IPS-20b (cell line): ENCODE results near the gene AKNAD1.
"Not testable (repeated sequence)": the region's sequence is repeated elsewhere in the genome, so short reads cannot be mapped to it uniquely, and the experiment has no call there.

Experiments used
- H3K27ac ChIP-seq: one replicate; pipeline ENCODE4 v1.5.1; 2013; ENCODE audit warnings: low read length
- H3K27me3 ChIP-seq: 2 replicates; pipeline ENCODE4 v1.6.1; 2013; ENCODE audit warnings: mild to moderate bottlenecking, low read length, inconsistent platforms; ENCODE audit not compliant: insufficient read depth
- H3K36me3 ChIP-seq: 2 replicates; pipeline ENCODE4 v1.6.1; 2013; ENCODE audit warnings: low read depth, mild to moderate bottlenecking, inconsistent platforms, low read length, moderate library complexity; ENCODE audit not compliant: insufficient read depth
- H3K4me1 ChIP-seq: 2 replicates; pipeline ENCODE4 v1.6.1; 2013; ENCODE audit warnings: mild to moderate bottlenecking, control low read depth, inconsistent platforms, low read length, moderate library complexity; ENCODE audit not compliant: insufficient read depth
- H3K4me3 ChIP-seq: 2 replicates; pipeline ENCODE4 v1.5.1; 2013; ENCODE audit warnings: mild to moderate bottlenecking, low read length, inconsistent platforms
- H3K9ac ChIP-seq: 2 replicates; pipeline ENCODE4 v1.6.1; 2013; ENCODE audit warnings: low read depth, mild to moderate bottlenecking, inconsistent platforms, low read length, moderate library complexity
- H3K9me3 ChIP-seq: 2 replicates; pipeline ENCODE4 v1.6.1; 2013; ENCODE audit warnings: mild to moderate bottlenecking, low read depth, low read length, inconsistent platforms; ENCODE audit not compliant: insufficient read depth

The AKNAD1 gene

DNA sequence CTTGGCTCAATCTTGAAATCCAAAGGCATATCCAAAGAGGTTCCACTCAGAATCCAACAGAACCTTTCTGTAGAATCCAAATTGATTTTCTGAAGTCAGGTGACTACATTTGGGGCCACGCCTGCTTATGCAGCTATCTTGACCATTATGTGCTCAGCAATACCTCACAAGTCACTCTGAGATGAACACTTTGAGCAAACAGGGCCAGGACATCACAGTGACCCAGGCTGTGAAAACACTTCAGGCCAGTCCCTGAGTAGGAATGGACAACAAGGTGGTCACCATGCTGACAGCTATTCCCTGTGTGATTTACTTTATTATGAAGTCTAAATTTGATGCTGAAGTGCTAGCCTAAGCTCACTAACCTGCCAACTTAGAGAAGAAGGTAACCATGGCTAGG lies at the start of gene AKNAD1:
Gene AKNAD1 (minus strand): TSS at position 101 of the 400 bp plus-strand sequence. CDS start 4,430 bp downstream, outside the sequence.
- Histone ChIP-seq H3K36me3 (no peaks in the 10 kb centered on the region), H3K4me1 (peaks cover 3% of the 10 kb centered on the region; the same call in 1 of the 2 replicates), H3K27ac (no peak within 1 kb of the TSS), H3K9ac (no peak within 1 kb of the TSS), H3K27me3 (no peaks in the 10 kb centered on the region), H3K9me3 (no peaks in the 10 kb centered on the region), H3K4me3 (no peak within 1 kb of the TSS)

DNA sequence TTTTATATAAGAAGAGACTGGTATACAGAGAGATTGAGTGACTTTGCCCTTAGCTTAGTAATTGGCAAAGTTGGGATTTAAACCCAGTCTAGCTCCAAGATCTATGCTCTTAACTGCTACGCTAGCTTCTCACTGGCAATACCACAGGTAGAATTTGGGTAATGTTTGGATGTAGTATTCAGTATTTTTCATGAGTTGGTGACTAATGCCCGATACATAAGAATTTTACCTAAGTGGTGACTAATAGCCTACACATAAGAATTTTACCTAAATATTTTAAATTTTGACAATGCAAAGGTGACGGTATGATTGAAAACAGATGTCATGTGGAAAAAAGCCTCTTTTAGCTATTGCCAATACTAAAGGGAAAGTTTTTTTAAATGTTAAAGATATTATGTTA lies 44.2 kb upstream of the AKNAD1 start:
- no peak overlapping the region for H3K27ac ChIP-seq

DNA sequence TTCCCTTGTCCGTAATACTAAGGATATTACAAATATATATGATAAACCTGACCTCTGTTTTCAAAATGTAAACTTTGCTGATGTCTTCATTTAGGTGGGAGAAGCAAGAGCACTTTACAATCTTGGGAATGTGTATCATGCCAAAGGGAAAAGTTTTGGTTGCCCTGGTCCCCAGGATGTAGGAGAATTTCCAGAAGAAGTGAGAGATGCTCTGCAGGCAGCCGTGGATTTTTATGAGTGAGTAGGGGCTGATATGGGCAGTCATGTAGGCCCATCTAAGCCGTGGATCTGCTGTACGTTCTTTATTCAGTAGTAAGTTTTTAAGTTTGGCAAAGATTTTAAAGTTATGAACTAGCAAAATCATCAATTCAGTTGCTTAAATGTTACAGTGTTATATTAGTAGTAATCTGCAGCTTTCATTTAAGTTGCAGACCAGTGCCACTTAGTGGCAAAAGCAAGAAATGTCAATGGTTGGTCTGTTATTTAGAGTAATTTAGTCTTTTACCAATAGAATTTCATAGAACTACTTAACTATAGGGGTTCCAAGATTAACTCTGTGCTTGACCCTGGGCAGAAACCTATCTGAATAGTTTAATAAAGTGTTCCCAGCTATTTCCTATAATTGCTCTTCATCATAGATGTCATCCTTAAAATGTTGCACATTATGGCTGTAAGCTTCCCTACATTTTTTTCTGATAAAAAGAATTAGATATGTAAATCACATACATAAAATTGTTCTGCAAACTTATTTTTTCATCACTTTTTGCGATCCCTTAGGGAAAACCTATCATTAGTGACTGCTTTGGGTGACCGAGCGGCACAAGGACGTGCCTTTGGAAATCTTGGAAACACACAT lies 41.2 kb upstream of the AKNAD1 start:
- H3K4me1 ChIP-seq = no peaks in the 10 kb centered on the region; the same call in 1 of the 2 replicates
- no peaks in the 10 kb centered on the region for H3K27me3 ChIP-seq
- no peak overlapping the region for H3K9ac ChIP-seq
- H3K27ac ChIP-seq = no peak overlapping the region
- no peak overlapping the region for H3K4me3 ChIP-seq
- no peaks in the 10 kb centered on the region for H3K9me3 ChIP-seq
- H3K36me3 ChIP-seq = peaks cover 6% of the 10 kb centered on the region; the same call in 1 of the 2 replicates

More for the DNA sequence above, 44.2 kb upstream of the AKNAD1 start:
- H3K27me3 ChIP-seq = no peaks in the 10 kb centered on the region
- no peaks in the 10 kb centered on the region for H3K9me3 ChIP-seq
- no peaks in the 10 kb centered on the region; the same call in 1 of the 2 replicates for H3K4me1 ChIP-seq
- no peak overlapping the region for H3K4me3 ChIP-seq
- peaks cover 6% of the 10 kb centered on the region; the same call in 1 of the 2 replicates for H3K36me3 ChIP-seq
- no peak overlapping the region for H3K9ac ChIP-seq

DNA sequence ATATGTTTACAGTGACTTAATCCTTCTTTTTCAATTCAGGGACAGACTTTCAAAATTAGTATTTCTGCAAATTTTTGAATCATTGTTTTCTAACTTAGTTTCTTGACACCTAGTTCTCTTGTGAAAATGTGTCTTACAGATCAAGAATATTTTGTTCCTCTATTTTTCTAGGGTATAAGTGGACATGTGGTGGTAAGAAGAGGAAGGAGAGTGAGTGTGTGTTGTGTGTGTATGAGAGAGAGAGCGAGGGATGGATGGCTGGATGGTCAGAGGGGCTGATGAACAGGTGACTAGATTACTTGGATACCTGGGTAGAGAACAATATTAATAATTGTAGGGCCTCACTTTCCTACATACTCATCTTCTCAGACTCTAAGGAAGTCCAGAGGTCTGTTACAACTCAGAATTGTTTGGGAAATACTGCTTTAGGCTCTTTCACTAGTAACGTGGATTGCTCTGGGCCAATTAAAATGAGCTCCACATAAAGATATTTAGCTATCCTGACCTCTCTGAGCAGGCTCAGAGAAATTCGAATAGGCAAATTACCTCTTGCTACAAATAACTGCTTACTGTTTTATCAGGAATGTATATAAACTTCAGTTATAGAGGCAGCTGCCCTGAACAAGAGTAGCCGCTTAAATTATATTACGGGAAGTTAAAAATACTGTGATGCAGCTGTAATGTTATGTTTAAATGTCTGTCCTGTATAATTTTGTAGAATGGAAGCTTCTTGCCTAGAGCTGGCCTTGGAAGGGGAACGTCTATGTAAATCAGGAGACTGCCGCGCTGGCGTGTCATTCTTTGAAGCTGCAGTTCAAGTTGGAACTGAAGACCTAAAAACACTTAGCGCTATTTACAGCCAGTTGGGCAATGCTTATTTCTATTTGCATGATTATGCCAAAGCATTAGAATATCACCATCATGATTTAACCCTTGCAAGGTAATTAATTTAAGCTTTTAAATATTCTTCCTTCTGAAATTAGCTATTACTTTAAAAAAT lies 39.6 kb upstream of the AKNAD1 start:
- Histone ChIP-seq H3K27me3 (no peaks in the 10 kb centered on the region), H3K9ac (no peak overlapping the region)

GRCh38 chr1:108893141-108893530 lies 36.2 kb upstream of the AKNAD1 start:
- Histone ChIP-seq H3K4me3 (no peak overlapping the region), H3K36me3 (no peaks in the 10 kb centered on the region), H3K27ac (no peak overlapping the region), H3K9me3 (no peaks in the 10 kb centered on the region), H3K4me1 (no peaks in the 10 kb centered on the region; the same call in 1 of the 2 replicates), H3K9ac (no peak overlapping the region), H3K27me3 (no peaks in the 10 kb centered on the region)

More for the DNA sequence above, 39.6 kb upstream of the AKNAD1 start:
- no peak overlapping the region for H3K27ac ChIP-seq
- H3K4me3 ChIP-seq = no peak overlapping the region
- H3K36me3 ChIP-seq = peaks cover 6% of the 10 kb centered on the region; the same call in 1 of the 2 replicates
- H3K9me3 ChIP-seq = no peaks in the 10 kb centered on the region
- H3K4me1 ChIP-seq = no peaks in the 10 kb centered on the region; the same call in 1 of the 2 replicates

- Histone ChIP-seq H3K4me1 (no peaks in the 10 kb centered on the region; the same call in 1 of the 2 replicates), H3K9me3 (no peaks in the 10 kb centered on the region), H3K27me3 (no peaks in the 10 kb centered on the region), H3K36me3 (no peaks in the 10 kb centered on the region), H3K9ac (no peak overlapping the region), H3K4me3 (no peak overlapping the region), H3K27ac (no peak overlapping the region)
Observed at GRCh38 chr1:108892356-108893140, 35.7 kb upstream of the AKNAD1 start.

GRCh38 chr1:108889706-108890384 lies 33.0 kb upstream of the AKNAD1 start:
- no peak overlapping the region for H3K9ac ChIP-seq

GRCh38 chr1:108889006-108889645 lies 32.2 kb upstream of the AKNAD1 start:
- not testable (repeated sequence) for H3K4me1 ChIP-seq, H3K27me3 ChIP-seq, H3K9ac ChIP-seq, H3K27ac ChIP-seq, H3K9me3 ChIP-seq, H3K4me3 ChIP-seq, H3K36me3 ChIP-seq

More at GRCh38 chr1:108889706-108890384, 33.0 kb upstream of the AKNAD1 start:
- no peak overlapping the region for H3K27ac ChIP-seq
- H3K4me3 ChIP-seq = no peak overlapping the region
- H3K27me3 ChIP-seq = no peaks in the 10 kb centered on the region
- no peaks in the 10 kb centered on the region for H3K4me1 ChIP-seq
- H3K36me3 ChIP-seq = no peaks in the 10 kb centered on the region
- H3K9me3 ChIP-seq = no peaks in the 10 kb centered on the region

DNA sequence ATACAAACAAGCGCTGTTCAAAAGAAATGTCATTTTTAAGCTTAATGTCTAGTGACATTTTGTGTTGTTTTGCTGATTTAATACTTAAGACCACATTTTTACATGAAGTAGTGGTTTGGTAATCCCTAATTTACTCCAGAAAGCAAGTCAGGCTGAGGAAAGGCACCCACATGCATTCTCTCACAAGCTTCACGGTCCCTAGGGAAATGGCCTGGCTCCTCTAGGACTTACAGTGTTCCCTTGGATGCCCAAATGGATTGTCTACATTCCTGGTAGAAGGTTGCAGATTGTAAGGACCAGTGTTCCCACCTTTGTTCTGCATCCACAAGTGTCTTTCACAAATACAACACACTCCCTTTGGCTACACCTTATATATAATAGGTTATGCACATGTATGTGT lies 29.4 kb upstream of the AKNAD1 start:
- Histone ChIP-seq H3K27ac (no peak overlapping the region), H3K27me3 (no peaks in the 10 kb centered on the region), H3K4me3 (no peak overlapping the region), H3K9ac (no peak overlapping the region), H3K9me3 (no peaks in the 10 kb centered on the region), H3K4me1 (no peaks in the 10 kb centered on the region), H3K36me3 (no peaks in the 10 kb centered on the region)

GRCh38 chr1:108884968-108885367 lies 28.1 kb upstream of the AKNAD1 start:
- Histone ChIP-seq H3K9ac (no peak overlapping the region), H3K4me1 (no peaks in the 10 kb centered on the region), H3K27me3 (no peaks in the 10 kb centered on the region), H3K9me3 (no peaks in the 10 kb centered on the region), H3K4me3 (no peak overlapping the region), H3K36me3 (no peaks in the 10 kb centered on the region), H3K27ac (no peak overlapping the region)
